Measurements from ENCODE around the gene UBE2QL1. TPM values are rescaled to one million over a fixed set of nuclear protein-coding genes. Genes with fewer than 3 reads are reported as not detected.

UBE2QL1 gene
- total RNA-seq, 1 experiment from 2014 or later: not detected

- Histone ChIP-seq H3K36me3 (ENCODE audit: control insufficient read depth in 1 of 2, insufficient read depth in 2 of 2, low read length in 2 of 2) (no peaks in the 10 kb centered on the region), H3K9me3 (ENCODE audit: control insufficient read depth in 1 of 2, insufficient read depth in 1 of 2, low read depth in 1 of 2, low read length in 2 of 2) (no peaks in the 10 kb centered on the region), H3K4me1 (ENCODE audit: control insufficient read depth in 1 of 2, insufficient read depth in 2 of 2, low read length in 2 of 2) (no peaks in the 10 kb centered on the region), H3K27me3 (ENCODE audit: insufficient read depth, low read length) (peaks cover 30% of the 10 kb centered on the region), H3K9me2 (ENCODE audit: insufficient read depth) (no peaks in the 10 kb centered on the region), H3K4me3 (replicated peaks in 1 of 2; ENCODE audit: low read depth in 1 of 2, low read length in 2 of 2) (no peak overlapping the region), H3K27ac (ENCODE audit: low read depth, low read length) (no peak overlapping the region), H4K20me1 (ENCODE audit: insufficient read depth) (no peaks in the 10 kb centered on the region), H3K4me2 (ENCODE audit: low read length) (no peak overlapping the region), H2AFZ (ENCODE audit: low read depth, low read length, poor library complexity, severe bottlenecking) (no peak overlapping the region), H3K79me2 (ENCODE audit: insufficient read depth, low read length) (no peaks in the 10 kb centered on the region), H3K9ac (ENCODE audit: low read length) (no peak overlapping the region)
- ATAC-seq (no peak), DNase-seq (ENCODE audit: low read depth, low spot score) (no peak)
- ChIA-PET POLR2A (no interaction called here), RAD21 (ENCODE audit: low non-redundant PET in 1 of 2, low total read pairs in 2 of 2, uncharacterized antibody in 2 of 2, unreplicated experiment in 2 of 2) (no interaction called here), CTCF (no interaction called here)
- intact Hi-C loops (cut with micrococcal nuclease): no loop called here
- no peak for TF ChIP-seq EZH2 (IDR thresholded peaks at IDR 0.05)
- TF ChIP-seq RAD21 (IDR thresholded peaks at IDR 0.05; ENCODE audit: low read depth): no peak
- no peak for TF ChIP-seq REST (IDR thresholded peaks at IDR 0.05; ENCODE audit: low read depth)
- TF ChIP-seq EGR1 (IDR thresholded peaks at IDR 0.05; ENCODE audit: low read depth): no peak
- no peak for TF ChIP-seq JUND (IDR thresholded peaks at IDR 0.05)
- no peak for TF ChIP-seq SIN3A (IDR thresholded peaks at IDR 0.05; ENCODE audit: low read depth)
- TF ChIP-seq POLR2AphosphoS5 (IDR thresholded peaks at IDR 0.05; ENCODE audit: low read depth, low read length): no peak
- TF ChIP-seq YY1 (IDR thresholded peaks at IDR 0.05; ENCODE audit: extremely low read depth, insufficient replicate concordance, low read depth, low read length): no peak
- TF ChIP-seq CEBPB (IDR thresholded peaks at IDR 0.05; ENCODE audit: low read depth): no peak
- TF ChIP-seq ATF3 (IDR thresholded peaks at IDR 0.05): no peak
- TF ChIP-seq FOSL1 (IDR thresholded peaks at IDR 0.05; ENCODE audit: low read depth): no peak
- TF ChIP-seq CBX3 (IDR thresholded peaks at IDR 0.05; ENCODE audit: low read depth): no peak
- no peak for TF ChIP-seq POLR2A (IDR thresholded peaks at IDR 0.05; ENCODE audit: borderline replicate concordance, extremely low read depth, insufficient read depth, insufficient read length)
- TF ChIP-seq ZNF274 (IDR thresholded peaks at IDR 0.05; ENCODE audit: low read depth, low read length): no peak
- TF ChIP-seq SP1 (IDR thresholded peaks at IDR 0.05; ENCODE audit: low read depth): no peak
- no peak for TF ChIP-seq EZH2phosphoT487 (IDR thresholded peaks at IDR 0.05; ENCODE audit: borderline replicate concordance)
- TF ChIP-seq ZFX (IDR thresholded peaks at IDR 0.05): no peak
- BruUV-seq (replicated peaks): no TSS peak
These were observed 76.8 kb downstream of the UBE2QL1 start for GRCh38 chr5:6525422-6525821.

Measured in HCT116 (cell line).